ENCODE measurements around the gene DENND2D. TPM values are rescaled to one million over a fixed set of nuclear protein-coding genes. Genes with fewer than 3 reads are reported as not detected.

The DENND2D gene
- total and polyA plus RNA-seq, 10 of the 15 experiments (the other 5 are each of a cell fraction or from before 2014, with no cell fraction given): 149 to 375 (median 172) TPM

DNA sequence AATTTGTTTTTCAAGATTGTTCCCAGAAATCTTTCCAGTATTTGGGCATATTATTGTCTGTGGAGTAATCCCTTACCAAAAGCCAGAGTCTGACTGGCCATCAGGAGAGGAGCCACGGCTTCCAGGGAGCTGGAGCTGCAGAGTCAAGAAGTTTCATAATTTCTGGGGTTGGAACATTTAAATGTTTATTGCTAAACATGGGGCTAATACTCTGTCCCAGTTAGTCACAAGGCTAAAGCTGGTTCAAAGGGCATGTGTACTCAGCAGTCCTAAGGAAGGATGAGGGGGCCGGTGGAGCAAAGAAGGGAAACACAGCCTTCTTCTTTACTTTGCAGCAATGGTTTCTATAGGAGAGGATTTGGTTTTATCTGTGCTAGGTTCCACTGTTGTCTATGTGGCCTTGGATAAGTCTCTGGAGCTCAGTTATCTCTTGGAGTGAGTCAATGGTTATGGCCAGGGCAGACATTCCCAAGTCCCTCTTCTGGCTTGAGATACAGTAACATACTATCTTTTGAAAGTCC, 9.5 kb downstream of the DENND2D start:
- SMC1A ChIA-PET (ENCODE audit: uncharacterized antibody, unreplicated experiment): interaction anchor here (0.9 to 4.0 kb wide), 12 partner anchors 8 to 161 kb away, joined by 3 to 105 read pairs (median 4); partner anchors contain the start of gene DENND2D
- 100% methylated on average over 2 of the region's 2 CpGs for WGBS (ENCODE audit: insufficient coverage, insufficient replicate concordance, low lambda C conversion rate, missing lambda C conversion rate)
- intact Hi-C loops (cut with micrococcal nuclease; ENCODE audit: unreplicated experiment) (loop anchor here (5.0 kb wide), 1 partner anchor 44 kb away; no protein-coding TSS in a partner anchor), in situ Hi-C loops (cut with MboI) (no loop called here)
- no peak overlapping the region for H3K4me3 ChIP-seq
- no peak overlapping the region for H2AFZ ChIP-seq (ENCODE audit: control insufficient read depth, low read depth, low read length)
- POLR2A ChIA-PET: interaction anchor here (0.8 to 12.8 kb wide), 4 partner anchors 12 to 44 kb away, joined by 3 to 371 read pairs (median 4); no protein-coding TSS in a partner anchor
- RAD21 ChIA-PET (ENCODE audit: unreplicated experiment): interaction anchor here (1.3 to 15.0 kb wide), 4 partner anchors 27 to 161 kb away, joined by 4 to 542 read pairs (median 5); no protein-coding TSS in a partner anchor
- CTCF ChIA-PET: interaction anchor here (0.8 to 14.9 kb wide), 10 partner anchors 8 to 564 kb away, joined by 3 to 239 read pairs (median 4); no protein-coding TSS in a partner anchor
- TF ChIP-seq POU2F2 (IDR thresholded peaks at IDR 0.05; ENCODE audit: borderline replicate concordance, low read depth, low read length) (peak; percentile 10; the same call in 1 of the 3 replicates), POLR2AphosphoS2 (IDR thresholded peaks at IDR 0.05; ENCODE audit: low read depth, low read length) (peak; percentile 3; the same call in 1 of the 2 replicates), BMI1 (IDR thresholded peaks at IDR 0.05; ENCODE audit: borderline replicate concordance) (no peak)
- peaks cover 42% of the 10 kb centered on the region for H3K79me2 ChIP-seq (ENCODE audit: control insufficient read depth, insufficient read depth, low read length)
- no peak overlapping the region for H3K4me2 ChIP-seq (ENCODE audit: control insufficient read depth, insufficient read depth)
- peaks cover 35% of the 10 kb centered on the region for H3K4me1 ChIP-seq (ENCODE audit: control insufficient read depth, insufficient read depth, low read length)
- BruUV-seq (replicated peaks): no TSS peak
- no peak overlapping the region for H3K9ac ChIP-seq (ENCODE audit: control insufficient read depth, insufficient read depth, low read length)
- ATAC-seq: no peak
- H3K9me3 ChIP-seq (replicated peaks; ENCODE audit: control insufficient read depth, insufficient read depth, low read length): no peaks in the 10 kb centered on the region
- no peak for DNase-seq (ENCODE audit: low read depth, low spot score)
- no peaks in the 10 kb centered on the region for H3K27me3 ChIP-seq (replicated peaks in 1 of 2; ENCODE audit: control insufficient read depth in 2 of 2, insufficient read depth in 2 of 2, low read length in 1 of 2)
- no peaks in the 10 kb centered on the region for H4K20me1 ChIP-seq (ENCODE audit: control insufficient read depth, insufficient read depth)
- FAIRE-seq: no peak
- no peak overlapping the region for H3K27ac ChIP-seq (ENCODE audit: control insufficient read depth, insufficient read depth)
- H3K36me3 ChIP-seq (ENCODE audit: control insufficient read depth in 2 of 2, insufficient read depth in 2 of 2, low read length in 1 of 2): peaks cover 25 to 59% of the 10 kb centered on the region in 2 experiments

DNA sequence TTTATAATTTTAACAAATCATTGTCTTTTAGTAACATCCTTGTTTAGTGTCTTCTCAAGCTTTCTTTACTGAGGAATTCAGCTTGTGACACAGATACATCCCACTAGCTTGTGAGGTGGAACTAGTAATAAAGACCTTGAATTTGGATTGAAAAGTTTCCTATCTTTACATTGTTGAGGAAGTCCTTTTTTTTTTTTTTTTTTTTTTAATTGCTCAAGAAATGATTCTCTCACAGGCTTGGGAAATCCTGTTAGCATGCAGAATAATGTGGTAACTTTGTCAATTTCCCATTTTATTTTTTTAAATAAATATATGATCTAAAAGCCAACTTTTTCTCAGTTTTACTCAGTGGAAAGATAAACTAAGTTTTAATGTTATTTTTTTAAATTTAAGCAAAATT, 15.8 kb downstream of the DENND2D start:
- no peak overlapping the region for H3K4me3 ChIP-seq
- no peaks in the 10 kb centered on the region for H3K27me3 ChIP-seq (replicated peaks in 1 of 2; ENCODE audit: control insufficient read depth in 2 of 2, insufficient read depth in 2 of 2, low read length in 1 of 2)
- CTCF ChIA-PET: interaction anchor here (0.6 to 3.1 kb wide), 5 partner anchors 12 to 185 kb away, joined by 3 to 11 read pairs (median 4); no protein-coding TSS in a partner anchor
- no peaks in the 10 kb centered on the region for H3K9me3 ChIP-seq (replicated peaks; ENCODE audit: control insufficient read depth, insufficient read depth, low read length)
- H4K20me1 ChIP-seq (ENCODE audit: control insufficient read depth, insufficient read depth): no peaks in the 10 kb centered on the region
- no peak overlapping the region for H3K27ac ChIP-seq (ENCODE audit: control insufficient read depth, insufficient read depth)
- no peak overlapping the region for H3K9ac ChIP-seq (ENCODE audit: control insufficient read depth, insufficient read depth, low read length)
- TF ChIP-seq, protein P1, sequence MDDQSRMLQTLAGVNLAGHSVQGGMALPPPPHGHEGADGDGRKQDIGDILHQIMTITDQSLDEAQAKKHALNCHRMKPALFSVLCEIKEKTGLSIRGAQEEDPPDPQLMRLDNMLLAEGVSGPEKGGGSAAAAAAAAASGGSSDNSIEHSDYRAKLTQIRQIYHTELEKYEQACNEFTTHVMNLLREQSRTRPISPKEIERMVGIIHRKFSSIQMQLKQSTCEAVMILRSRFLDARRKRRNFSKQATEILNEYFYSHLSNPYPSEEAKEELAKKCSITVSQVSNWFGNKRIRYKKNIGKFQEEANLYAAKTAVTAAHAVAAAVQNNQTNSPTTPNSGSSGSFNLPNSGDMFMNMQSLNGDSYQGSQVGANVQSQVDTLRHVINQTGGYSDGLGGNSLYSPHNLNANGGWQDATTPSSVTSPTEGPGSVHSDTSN (IDR thresholded peaks at IDR 0.05; ENCODE audit: insufficient replicate concordance, low read depth, low read length): no peak
- TF ChIP-seq NR2C2 (IDR thresholded peaks at IDR 0.05; ENCODE audit: borderline replicate concordance, control insufficient read depth, insufficient read length, low read depth) (no peak), ATF7 (IDR thresholded peaks at IDR 0.05; ENCODE audit: low read depth) (no peak), NRF1 (conservative IDR thresholded peaks at IDR 0.05; ENCODE audit: low read depth, low read length) (no peak), PML (IDR thresholded peaks at IDR 0.05; ENCODE audit: low read length) (peak; percentile 16; the same call in 1 of the 2 replicates), CHD2 (IDR thresholded peaks at IDR 0.05; ENCODE audit: borderline replicate concordance, low read depth, low read length) (no peak), TCF12 (IDR thresholded peaks at IDR 0.05; ENCODE audit: low read depth, low read length) (no peak), DPF2 (IDR thresholded peaks at IDR 0.05) (no peak)
- TF ChIP-seq, protein P2, sequence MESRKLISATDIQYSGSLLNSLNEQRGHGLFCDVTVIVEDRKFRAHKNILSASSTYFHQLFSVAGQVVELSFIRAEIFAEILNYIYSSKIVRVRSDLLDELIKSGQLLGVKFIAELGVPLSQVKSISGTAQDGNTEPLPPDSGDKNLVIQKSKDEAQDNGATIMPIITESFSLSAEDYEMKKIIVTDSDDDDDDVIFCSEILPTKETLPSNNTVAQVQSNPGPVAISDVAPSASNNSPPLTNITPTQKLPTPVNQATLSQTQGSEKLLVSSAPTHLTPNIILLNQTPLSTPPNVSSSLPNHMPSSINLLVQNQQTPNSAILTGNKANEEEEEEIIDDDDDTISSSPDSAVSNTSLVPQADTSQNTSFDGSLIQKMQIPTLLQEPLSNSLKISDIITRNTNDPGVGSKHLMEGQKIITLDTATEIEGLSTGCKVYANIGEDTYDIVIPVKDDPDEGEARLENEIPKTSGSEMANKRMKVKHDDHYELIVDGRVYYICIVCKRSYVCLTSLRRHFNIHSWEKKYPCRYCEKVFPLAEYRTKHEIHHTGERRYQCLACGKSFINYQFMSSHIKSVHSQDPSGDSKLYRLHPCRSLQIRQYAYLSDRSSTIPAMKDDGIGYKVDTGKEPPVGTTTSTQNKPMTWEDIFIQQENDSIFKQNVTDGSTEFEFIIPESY (IDR thresholded peaks at IDR 0.05): no peak
- H2AFZ ChIP-seq (ENCODE audit: control insufficient read depth, low read depth, low read length): no peak overlapping the region
- H3K4me1 ChIP-seq (ENCODE audit: control insufficient read depth, insufficient read depth, low read length): no peaks in the 10 kb centered on the region
- RAD21 ChIA-PET (ENCODE audit: unreplicated experiment): interaction anchor here (0.6 to 2.1 kb wide), 2 partner anchors 16 to 150 kb away, joined by 3 to 5 read pairs; no protein-coding TSS in a partner anchor
- POLR2A ChIA-PET: interaction anchor here (1.2 to 3.8 kb wide), 4 partner anchors 11 to 30 kb away, joined by 3 to 21 read pairs (median 8); no protein-coding TSS in a partner anchor
- SMC1A ChIA-PET (ENCODE audit: uncharacterized antibody, unreplicated experiment): interaction anchor here (0.6 to 6.5 kb wide), 5 partner anchors 12 to 132 kb away, joined by 3 to 68 read pairs (median 4); partner anchors contain the start of gene DENND2D
- in situ Hi-C loops (cut with MboI) (no loop called here), intact Hi-C loops (cut with micrococcal nuclease; ENCODE audit: unreplicated experiment) (loop anchor here (5.0 kb wide), 1 partner anchor 38 kb away; no protein-coding TSS in a partner anchor)
- BruUV-seq (replicated peaks): no TSS peak
- H3K36me3 ChIP-seq (ENCODE audit: control insufficient read depth in 2 of 2, insufficient read depth in 2 of 2, low read length in 1 of 2): peaks cover 9 to 44% of the 10 kb centered on the region in 2 experiments
- DNase-seq (ENCODE audit: low read depth, low spot score) (no peak), FAIRE-seq (no peak), ATAC-seq (no peak)
- H3K79me2 ChIP-seq (ENCODE audit: control insufficient read depth, insufficient read depth, low read length): no peaks in the 10 kb centered on the region
- H3K4me2 ChIP-seq (ENCODE audit: control insufficient read depth, insufficient read depth): no peak overlapping the region
